Fibroblast of pulmonary artery (primary cell): ENCODE measurements around the gene PRKG1.

Experiments used
- DNase-seq: peaks from one replicate; pipeline ENCODE4 v3.0.0-alpha.2; 2010; ENCODE audit warnings: low read depth
- H3K4me3 ChIP-seq: replicated peaks from 2 replicates; pipeline ENCODE4 v1.5.1; 2011; ENCODE audit warnings: low read depth, mild to moderate bottlenecking, control low read depth, low read length, moderate library complexity
- CTCF ChIP-seq: IDR thresholded peaks from 2 replicates; pipeline ENCODE4 v1.5.1; 2011; ENCODE audit warnings: mild to moderate bottlenecking, control low read depth, low read length, inconsistent platforms; ENCODE audit errors: missing control alignments

The PRKG1 gene

GRCh38 chr10:51585742-51586141 is 511.5 kb downstream of the PRKG1 start:
- no peak overlapping the region for H3K4me3 ChIP-seq
- no peak for DNase-seq
- no peak for TF ChIP-seq CTCF

- H3K4me3 ChIP-seq = no peak overlapping the region
- no peak for TF ChIP-seq CTCF
- no peak for DNase-seq
These were observed 514.7 kb downstream of the PRKG1 start for GRCh38 chr10:51588984-51589383.

- no peak for TF ChIP-seq CTCF
- no peak for DNase-seq
These were observed 516.5 kb downstream of the PRKG1 start for GRCh38 chr10:51590818-51591217.

GRCh38 chr10:51596695-51597094 is 522.4 kb downstream of the PRKG1 start:
- DNase-seq = no peak
- H3K4me3 ChIP-seq = no peak overlapping the region
- TF ChIP-seq CTCF = no peak

More at GRCh38 chr10:51590818-51591217, 516.5 kb downstream of the PRKG1 start:
- H3K4me3 ChIP-seq = no peak overlapping the region

- no peak for TF ChIP-seq CTCF
- no peak for DNase-seq
- no peak overlapping the region for H3K4me3 ChIP-seq
These were observed 525.4 kb downstream of the PRKG1 start for GRCh38 chr10:51599647-51600046.

- TF ChIP-seq CTCF = no peak
- no peak overlapping the region for H3K4me3 ChIP-seq
- DNase-seq = peak; percentile 21
These were observed 528.0 kb downstream of the PRKG1 start for GRCh38 chr10:51602326-51602725.

- TF ChIP-seq CTCF = no peak
- no peak overlapping the region for H3K4me3 ChIP-seq
- DNase-seq = no peak
These were observed 530.3 kb downstream of the PRKG1 start for GRCh38 chr10:51604579-51604978.
